ENCODE data around the gene TMEM14B.
"Not testable (repeated sequence)": the region's sequence is repeated elsewhere in the genome, so short reads cannot be mapped to it uniquely, and the experiment has no call there.

The TMEM14B gene

DNA sequence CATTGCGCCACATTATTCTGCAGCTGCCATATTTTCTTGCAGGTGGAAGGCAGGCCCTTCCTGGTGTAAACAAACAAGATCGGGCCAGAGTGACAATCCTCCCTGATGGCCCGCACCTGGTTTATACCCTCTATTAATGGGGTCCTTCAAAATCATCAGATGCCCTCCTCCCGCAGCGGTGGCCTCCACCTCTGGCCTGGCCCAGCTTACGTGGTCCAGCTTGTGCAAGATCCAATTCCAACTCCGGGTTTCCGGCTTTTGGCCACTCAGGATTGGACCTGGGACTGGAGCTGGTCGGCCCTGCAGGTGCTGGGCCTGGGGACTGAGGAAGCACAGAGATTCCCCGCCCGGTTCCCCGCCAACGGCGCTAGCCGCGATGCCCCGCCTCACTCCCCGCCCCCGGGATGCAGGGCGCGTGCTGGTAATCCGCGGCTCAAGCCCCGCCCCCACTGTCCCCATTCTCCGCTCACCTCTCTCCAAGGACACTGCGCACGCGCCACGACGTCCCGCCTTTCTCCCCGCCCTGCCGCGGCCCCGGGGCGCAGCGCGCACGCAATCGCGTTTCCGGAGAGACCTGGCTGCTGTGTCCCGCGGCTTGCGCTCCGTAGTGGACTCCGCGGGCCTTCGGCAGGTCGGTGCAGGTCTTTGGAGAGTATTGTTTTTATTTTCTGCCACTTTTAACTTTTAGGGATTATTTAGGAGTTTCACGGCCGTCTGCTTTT is at the start of gene TMEM14B:
Gene TMEM14B, plus strand, starts transcription at position 555 of the 722 bp plus-strand sequence. CDS start 1,441 bp downstream, outside the sequence.
- Histone ChIP-seq H3K4me1 (ENCODE audit: control insufficient read depth, low read depth, low read length) (peaks cover 4% of the 10 kb centered on the region), H3K27me3 (ENCODE audit: control insufficient read depth, insufficient read depth, low read length) (no peaks in the 10 kb centered on the region), H3K27ac (ENCODE audit: low read length) (peak within 1 kb of the TSS; percentile 17), H3K4me3 (ENCODE audit: low read length) (peak within 1 kb of the TSS; percentile 88), H3K36me3 (ENCODE audit: control insufficient read depth, low read depth, low read length) (peaks cover 18% of the 10 kb centered on the region), H3K9ac (ENCODE audit: low read length) (peak within 1 kb of the TSS; percentile 76), H3K9me3 (ENCODE audit: control insufficient read depth, low read depth, low read length) (no peaks in the 10 kb centered on the region)

DNA sequence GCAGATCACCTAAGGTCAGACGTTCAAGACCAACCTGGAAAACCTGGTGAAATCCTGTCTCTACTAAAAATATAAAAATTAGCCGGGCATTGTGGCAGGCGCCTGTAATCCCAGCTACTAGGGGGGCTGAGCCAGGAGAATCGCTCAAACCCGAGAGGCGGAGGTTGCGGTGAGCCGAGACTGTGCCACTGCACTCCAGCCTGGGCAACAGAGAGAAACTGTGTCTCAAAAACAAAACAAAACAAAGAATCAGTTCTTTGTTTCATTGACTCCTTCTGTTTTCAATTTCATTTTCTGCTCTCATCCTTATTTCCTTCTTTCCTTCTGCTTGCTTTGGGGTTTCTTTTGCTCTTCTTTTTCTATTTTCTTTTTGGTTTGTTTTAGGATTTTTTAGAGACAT is 33.6 kb upstream of the TMEM14B start:
- H3K27me3 ChIP-seq (ENCODE audit: control insufficient read depth, insufficient read depth, low read length) = no peaks in the 10 kb centered on the region
- no peak overlapping the region for H3K27ac ChIP-seq (ENCODE audit: low read length)
- no peaks in the 10 kb centered on the region for H3K4me1 ChIP-seq (ENCODE audit: control insufficient read depth, low read depth, low read length)
- H3K4me3 ChIP-seq (ENCODE audit: low read length) = no peak overlapping the region
- H3K9me3 ChIP-seq (ENCODE audit: control insufficient read depth, low read depth, low read length) = no peaks in the 10 kb centered on the region
- no peak overlapping the region for H3K9ac ChIP-seq (ENCODE audit: low read length)
- H3K36me3 ChIP-seq (ENCODE audit: control insufficient read depth, low read depth, low read length) = peaks cover 17% of the 10 kb centered on the region

DNA sequence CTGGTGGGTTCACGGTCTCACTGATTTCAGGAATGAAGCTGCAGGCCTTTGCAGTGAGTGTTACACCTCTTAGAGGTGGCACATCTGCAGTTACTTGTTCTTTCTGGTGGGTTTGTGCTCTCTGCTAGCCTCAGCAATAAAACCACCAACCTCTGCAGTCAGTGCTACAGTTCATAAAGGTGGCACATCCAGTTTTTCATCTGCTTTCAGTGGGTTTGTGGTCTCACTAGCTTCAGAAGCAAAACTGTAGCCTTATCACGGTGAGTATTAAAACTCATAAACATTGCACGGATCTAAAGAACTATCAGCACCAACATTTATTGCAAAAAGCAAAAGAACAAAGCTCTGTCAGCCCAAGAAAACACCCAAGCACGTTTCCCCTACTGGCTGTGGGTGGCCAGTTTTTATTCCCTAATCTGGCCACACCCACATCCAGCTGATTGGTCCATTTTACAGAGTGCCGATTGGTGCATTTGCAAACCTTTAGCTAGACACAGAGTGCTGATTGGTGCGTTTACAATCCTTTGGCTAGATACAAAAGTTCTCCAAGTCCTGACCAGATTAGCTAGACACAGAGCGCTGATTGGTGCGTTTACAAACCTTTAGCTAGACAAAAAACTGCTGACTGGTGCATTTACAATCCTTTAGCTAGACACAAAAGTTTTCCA is 28.2 kb upstream of the TMEM14B start:
- Histone ChIP-seq H3K4me1 (ENCODE audit: control insufficient read depth, low read depth, low read length) (peaks cover 5% of the 10 kb centered on the region), H3K27me3 (ENCODE audit: control insufficient read depth, insufficient read depth, low read length) (no peaks in the 10 kb centered on the region), H3K27ac (ENCODE audit: low read length) (no peak overlapping the region), H3K36me3 (ENCODE audit: control insufficient read depth, low read depth, low read length) (no peaks in the 10 kb centered on the region), H3K4me3 (ENCODE audit: low read length) (no peak overlapping the region), H3K9ac (ENCODE audit: low read length) (no peak overlapping the region), H3K9me3 (ENCODE audit: control insufficient read depth, low read depth, low read length) (no peaks in the 10 kb centered on the region)

DNA sequence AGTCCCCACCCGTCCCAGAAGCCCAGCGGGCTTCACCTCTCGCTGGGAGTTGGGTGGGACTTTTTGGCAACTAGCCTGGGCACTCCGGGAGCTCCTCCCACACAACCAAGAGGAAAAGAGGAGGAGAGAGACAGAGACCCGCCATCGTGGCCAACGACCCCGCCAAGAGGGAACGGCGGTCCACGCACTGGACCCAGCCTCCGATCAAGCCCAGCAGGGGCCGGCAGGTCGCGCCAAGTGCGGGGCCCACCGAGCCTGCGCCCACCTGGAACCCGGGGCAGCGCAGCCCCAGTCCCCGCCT is 27.7 kb upstream of the TMEM14B start:
- H3K4me3 ChIP-seq (ENCODE audit: low read length) = no peak overlapping the region
- H3K9me3 ChIP-seq (ENCODE audit: control insufficient read depth, low read depth, low read length) = no peaks in the 10 kb centered on the region
- H3K4me1 ChIP-seq (ENCODE audit: control insufficient read depth, low read depth, low read length) = peaks cover 5% of the 10 kb centered on the region
- no peaks in the 10 kb centered on the region for H3K27me3 ChIP-seq (ENCODE audit: control insufficient read depth, insufficient read depth, low read length)
- H3K36me3 ChIP-seq (ENCODE audit: control insufficient read depth, low read depth, low read length) = peaks cover 3% of the 10 kb centered on the region
- H3K9ac ChIP-seq (ENCODE audit: low read length) = no peak overlapping the region
- H3K27ac ChIP-seq (ENCODE audit: low read length) = no peak overlapping the region

DNA sequence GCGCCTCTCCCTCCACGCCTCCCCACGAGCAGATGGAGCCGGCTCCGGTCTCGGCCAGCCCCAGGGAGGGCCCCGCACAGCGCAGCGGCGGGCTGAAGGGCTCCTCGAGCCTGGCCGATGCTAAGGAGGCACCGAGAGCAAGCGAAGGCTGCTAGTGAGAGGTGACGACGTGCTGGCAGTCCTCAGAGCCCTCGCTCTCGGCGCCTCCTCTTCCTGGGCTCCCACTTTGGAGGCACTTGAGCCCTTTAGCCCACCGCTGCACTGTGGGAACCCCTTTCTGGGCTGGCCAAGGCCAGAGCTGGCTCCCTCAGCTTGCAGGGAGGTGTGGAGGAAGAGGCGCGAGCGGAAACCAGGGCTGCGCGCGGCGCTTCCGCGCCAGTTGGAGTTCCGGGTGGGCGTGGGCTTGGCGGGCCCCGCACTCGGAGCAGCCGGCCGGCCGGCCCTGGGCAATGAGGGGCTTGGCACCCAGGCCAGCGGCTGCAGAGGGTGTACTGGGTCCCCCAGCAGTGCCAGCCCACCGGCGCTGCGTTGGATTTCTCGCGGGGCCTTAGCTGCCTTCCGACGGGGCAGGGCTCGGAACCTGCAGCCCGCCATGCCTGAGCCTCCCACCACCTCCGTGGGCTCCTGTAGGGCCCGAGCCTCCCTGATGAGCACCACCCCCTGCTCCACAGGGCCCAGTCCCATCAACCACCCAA is 27.2 kb upstream of the TMEM14B start:
- H3K9ac ChIP-seq (ENCODE audit: low read length) = no peak overlapping the region
- peaks cover 5% of the 10 kb centered on the region for H3K4me1 ChIP-seq (ENCODE audit: control insufficient read depth, low read depth, low read length)
- no peak overlapping the region for H3K27ac ChIP-seq (ENCODE audit: low read length)
- H3K4me3 ChIP-seq (ENCODE audit: low read length) = no peak overlapping the region
- no peaks in the 10 kb centered on the region for H3K9me3 ChIP-seq (ENCODE audit: control insufficient read depth, low read depth, low read length)
- no peaks in the 10 kb centered on the region for H3K27me3 ChIP-seq (ENCODE audit: control insufficient read depth, insufficient read depth, low read length)
- H3K36me3 ChIP-seq (ENCODE audit: control insufficient read depth, low read depth, low read length) = peaks cover 8% of the 10 kb centered on the region

DNA sequence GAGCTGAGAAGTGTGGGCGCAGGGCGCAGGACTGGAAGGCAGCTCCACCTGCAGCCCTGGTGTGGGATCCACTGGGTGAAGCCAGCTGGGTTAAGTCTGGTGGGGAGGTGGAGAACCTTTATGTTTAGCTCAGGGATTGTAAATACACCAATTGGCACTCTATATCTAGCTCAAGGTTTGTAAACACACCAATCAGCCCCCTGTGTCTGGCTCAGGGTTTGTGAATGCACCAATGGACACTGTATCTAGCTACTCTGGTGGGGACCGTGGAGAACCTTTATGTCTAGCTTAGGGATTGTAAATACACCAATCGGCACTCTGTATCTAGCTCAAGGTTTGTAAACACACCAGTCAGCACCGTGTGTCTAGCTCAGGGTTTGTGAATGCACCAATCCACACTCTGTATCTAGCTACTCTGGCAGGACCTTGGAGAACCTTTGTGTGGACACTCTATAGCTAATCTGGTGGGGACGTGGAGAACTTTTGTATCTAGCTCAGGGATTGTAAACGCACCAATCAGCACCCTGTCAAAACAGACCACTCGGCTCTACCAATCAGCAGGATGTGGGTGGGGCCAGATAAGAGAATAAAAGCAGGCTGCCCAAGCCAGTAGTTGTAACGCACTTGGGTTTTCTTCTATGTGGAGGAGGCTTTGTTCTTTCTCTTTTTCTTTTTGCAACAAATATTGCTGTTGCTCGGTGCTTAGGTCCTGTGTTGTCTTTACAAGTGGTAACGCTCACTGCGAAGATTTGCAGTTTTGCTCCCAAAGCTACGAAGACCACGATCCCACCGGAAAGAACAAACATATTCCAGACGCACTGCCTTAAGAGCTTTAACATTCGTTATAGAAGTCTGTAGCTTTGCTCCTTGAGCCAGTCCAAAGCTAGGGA is 26.4 kb upstream of the TMEM14B start:
- H3K9me3 ChIP-seq (ENCODE audit: control insufficient read depth, low read depth, low read length); H3K9ac ChIP-seq (ENCODE audit: low read length); H3K27me3 ChIP-seq (ENCODE audit: control insufficient read depth, insufficient read depth, low read length); H3K4me1 ChIP-seq (ENCODE audit: control insufficient read depth, low read depth, low read length); H3K27ac ChIP-seq (ENCODE audit: low read length); H3K4me3 ChIP-seq (ENCODE audit: low read length): not testable (repeated sequence)
- H3K36me3 ChIP-seq (ENCODE audit: control insufficient read depth, low read depth, low read length) = peaks cover 16% of the 10 kb centered on the region

DNA sequence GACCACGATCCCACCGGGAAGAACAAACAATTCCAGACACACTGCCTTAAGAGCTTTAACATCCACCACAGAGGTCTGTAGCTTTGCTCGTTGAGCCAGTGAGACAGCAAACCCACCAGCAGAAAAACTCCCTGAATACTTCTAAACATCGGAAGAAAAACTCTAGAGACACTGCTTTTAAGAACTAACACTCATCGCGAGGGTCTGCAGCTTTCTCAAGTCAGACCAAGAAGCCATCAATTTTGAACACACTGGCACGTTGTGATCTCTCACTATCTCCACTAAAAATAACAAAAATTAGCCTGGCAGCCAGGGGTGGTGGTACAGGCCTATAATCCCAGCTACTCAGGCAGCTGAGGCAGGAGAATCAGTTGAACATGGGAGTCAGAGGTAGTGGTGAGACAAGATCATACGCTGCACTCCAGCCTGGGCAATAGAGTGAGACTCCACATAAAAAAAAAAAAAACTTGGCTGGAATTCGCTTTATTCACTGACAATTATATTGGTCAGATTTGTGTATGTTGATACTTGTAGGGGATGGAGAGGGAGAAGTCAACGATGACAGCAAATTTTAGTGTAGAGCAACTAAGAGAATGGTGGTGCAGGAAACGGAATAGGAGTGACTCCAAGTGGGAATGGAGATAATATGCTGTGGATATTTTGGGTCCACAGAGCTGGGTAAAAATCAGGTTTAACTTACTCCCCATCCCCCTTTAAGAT is 25.6 kb upstream of the TMEM14B start:
- H3K9me3 ChIP-seq (ENCODE audit: control insufficient read depth, low read depth, low read length) = no peaks in the 10 kb centered on the region
- peak overlapping the region; percentile 29 for H3K9ac ChIP-seq (ENCODE audit: low read length)
- peak overlapping the region; percentile 98 for H3K4me3 ChIP-seq (ENCODE audit: low read length)
- no peaks in the 10 kb centered on the region for H3K27me3 ChIP-seq (ENCODE audit: control insufficient read depth, insufficient read depth, low read length)
- H3K4me1 ChIP-seq (ENCODE audit: control insufficient read depth, low read depth, low read length) = peaks cover 5% of the 10 kb centered on the region
- peaks cover 17% of the 10 kb centered on the region for H3K36me3 ChIP-seq (ENCODE audit: control insufficient read depth, low read depth, low read length)
- H3K27ac ChIP-seq (ENCODE audit: low read length) = no peak overlapping the region

DNA sequence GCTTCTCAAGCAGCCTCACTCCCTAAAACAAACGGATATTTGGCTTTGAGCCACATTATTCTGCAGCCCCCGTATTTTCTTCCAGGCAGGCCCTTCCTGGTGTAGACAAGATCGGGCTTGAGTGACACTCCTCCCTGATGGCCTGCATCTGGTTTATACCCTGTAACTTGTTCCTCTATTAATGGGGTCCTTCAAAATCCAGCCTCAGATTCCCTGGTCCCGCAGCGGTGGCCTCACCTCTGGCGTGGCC is 25.1 kb upstream of the TMEM14B start:
- Histone ChIP-seq H3K27me3 (ENCODE audit: control insufficient read depth, insufficient read depth, low read length) (no peaks in the 10 kb centered on the region), H3K4me1 (ENCODE audit: control insufficient read depth, low read depth, low read length) (peaks cover 5% of the 10 kb centered on the region), H3K36me3 (ENCODE audit: control insufficient read depth, low read depth, low read length) (peaks cover 17% of the 10 kb centered on the region), H3K9me3 (ENCODE audit: control insufficient read depth, low read depth, low read length) (no peaks in the 10 kb centered on the region), H3K9ac (ENCODE audit: low read length) (peak overlapping the region; percentile 29), H3K4me3 (ENCODE audit: low read length) (peak overlapping the region; percentile 98), H3K27ac (ENCODE audit: low read length) (no peak overlapping the region)

DNA sequence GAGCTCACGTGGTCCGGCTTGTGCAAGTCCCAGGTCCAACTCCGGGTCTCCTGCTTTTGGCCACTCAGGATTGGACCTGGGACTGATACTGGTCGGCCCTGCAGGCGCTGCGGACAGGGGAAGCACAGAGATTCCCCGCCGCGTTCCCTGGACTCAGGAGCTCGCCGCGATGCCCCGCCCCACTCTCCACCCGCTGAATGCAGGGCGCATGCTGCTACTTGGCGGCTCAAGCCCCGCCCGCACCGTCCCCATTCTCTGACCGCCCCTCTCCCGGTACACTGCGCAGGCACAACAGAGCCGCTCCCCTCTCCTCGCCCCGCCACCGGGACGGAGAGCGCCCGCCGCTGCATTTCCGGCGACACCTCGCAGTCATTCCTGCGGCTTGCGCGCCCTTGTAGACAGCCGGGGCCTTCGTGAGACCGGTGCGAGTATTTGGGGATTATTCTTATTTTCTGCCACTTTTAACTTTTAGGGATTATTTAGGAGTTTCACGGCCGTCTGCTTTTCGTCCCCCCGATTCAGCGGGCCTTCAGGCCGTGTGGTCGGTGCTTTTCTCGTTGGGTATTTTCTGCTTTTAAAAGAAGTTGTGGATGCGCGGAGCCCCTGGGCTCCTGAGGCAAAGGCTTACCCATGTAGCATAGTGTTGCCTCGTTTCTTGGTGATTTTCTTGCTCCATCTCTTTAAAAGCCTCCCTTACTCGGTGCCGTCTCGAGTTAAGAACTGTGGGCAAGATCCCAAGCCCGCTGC is 24.6 kb upstream of the TMEM14B start, which contains the start of gene TMEM14C:
Gene TMEM14C, plus strand, starts transcription at position 251 of the 747 bp plus-strand sequence. CDS start 1,544 bp downstream, outside the sequence.
- Histone ChIP-seq H3K9me3 (ENCODE audit: control insufficient read depth, low read depth, low read length) (no peaks in the 10 kb centered on the region), H3K9ac (ENCODE audit: low read length) (peak within 1 kb of the TSS; percentile 97), H3K4me1 (ENCODE audit: control insufficient read depth, low read depth, low read length) (peaks cover 5% of the 10 kb centered on the region), H3K4me3 (ENCODE audit: low read length) (peak within 1 kb of the TSS; percentile 98), H3K36me3 (ENCODE audit: control insufficient read depth, low read depth, low read length) (peaks cover 20% of the 10 kb centered on the region), H3K27me3 (ENCODE audit: control insufficient read depth, insufficient read depth, low read length) (no peaks in the 10 kb centered on the region), H3K27ac (ENCODE audit: low read length) (peak within 1 kb of the TSS; percentile 89)

DNA sequence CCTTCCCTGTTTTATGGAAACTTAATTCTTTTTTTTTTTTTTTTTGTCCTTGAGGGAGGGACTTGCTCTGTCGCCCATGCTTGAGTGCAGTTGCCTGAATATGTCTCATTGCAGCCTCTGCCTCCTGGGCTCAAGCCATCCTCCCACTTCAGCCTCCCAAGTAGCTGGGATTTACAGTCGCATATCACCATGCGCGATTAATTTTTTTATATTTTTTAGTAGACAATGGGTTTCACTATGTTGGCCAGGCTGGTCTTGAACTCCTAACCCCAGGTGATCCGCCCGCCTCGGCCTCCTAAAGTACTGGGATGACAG is 24.1 kb upstream of the TMEM14B start:
- Histone ChIP-seq H3K36me3 (ENCODE audit: control insufficient read depth, low read depth, low read length) (peaks cover 26% of the 10 kb centered on the region), H3K4me3 (ENCODE audit: low read length) (peak overlapping the region; percentile 98), H3K27ac (ENCODE audit: low read length) (peak overlapping the region; percentile 89), H3K4me1 (ENCODE audit: control insufficient read depth, low read depth, low read length) (peaks cover 5% of the 10 kb centered on the region), H3K27me3 (ENCODE audit: control insufficient read depth, insufficient read depth, low read length) (no peaks in the 10 kb centered on the region), H3K9me3 (ENCODE audit: control insufficient read depth, low read depth, low read length) (no peaks in the 10 kb centered on the region), H3K9ac (ENCODE audit: low read length) (peak overlapping the region; percentile 97)
